HepG2 (cell line): ENCODE measurements around the gene PLEKHA3.

Experiments used
- CCAR2 ChIP-seq: fragments of 200-400 bp; formaldehyde crosslinking; optimal IDR thresholded peaks from 2 replicates; pipeline ENCODE3; 2018; ENCODE audit warnings: low read depth, mild to moderate bottlenecking, low read length, moderate library complexity
- ELF4 ChIP-seq: sonication (generic); formaldehyde crosslinking; IDR thresholded peaks from 2 replicates; pipeline ENCODE4 v1.5.0; 2020; ENCODE audit warnings: missing genetic modification reagents, mild to moderate bottlenecking, moderate library complexity, borderline replicate concordance
- HOXA7 ChIP-seq: sonication (generic); formaldehyde crosslinking; IDR thresholded peaks from 2 replicates; pipeline ENCODE4 v1.8.1; 2022; ENCODE audit warnings: mild to moderate bottlenecking, missing genetic modification reagents, moderate library complexity
- LCORL ChIP-seq, 2 experiments: fragments of 450-650 bp in 1 of 2; sonication (generic) in 1 of 2; formaldehyde crosslinking in 1 of 2; IDR thresholded peaks; 2 replicates each; pipeline versions ENCODE4 v1.5.0 to v1.6.1; 2017 to 2020; ENCODE audit warnings: antibody characterized with exemption in 1 of 2, missing genetic modification reagents in 1 of 2
- RAD21 ChIP-seq: fragments of 450-650 bp; formaldehyde crosslinking; IDR thresholded peaks from 2 replicates; pipeline ENCODE4 v1.5.0; 2020; ENCODE audit warnings: mild to moderate bottlenecking
- SMAD3 ChIP-seq: sonication (generic); formaldehyde crosslinking; IDR thresholded peaks from 2 replicates; pipeline ENCODE4 v1.4.0; 2020; ENCODE audit warnings: missing genetic modification reagents
- ZNF660 ChIP-seq: sonication (generic); formaldehyde crosslinking; IDR thresholded peaks from 2 replicates; pipeline ENCODE4 v1.5.1; 2020; ENCODE audit warnings: mild to moderate bottlenecking, low read depth, missing genetic modification reagents, borderline replicate concordance
- TF ChIP-seq, protein P1 (sequence below): sonication (generic); formaldehyde crosslinking; IDR thresholded peaks from 2 replicates; pipeline ENCODE4 v1.5.0; 2020; ENCODE audit warnings: mild to moderate bottlenecking, missing genetic modification reagents, moderate library complexity

DNA sequence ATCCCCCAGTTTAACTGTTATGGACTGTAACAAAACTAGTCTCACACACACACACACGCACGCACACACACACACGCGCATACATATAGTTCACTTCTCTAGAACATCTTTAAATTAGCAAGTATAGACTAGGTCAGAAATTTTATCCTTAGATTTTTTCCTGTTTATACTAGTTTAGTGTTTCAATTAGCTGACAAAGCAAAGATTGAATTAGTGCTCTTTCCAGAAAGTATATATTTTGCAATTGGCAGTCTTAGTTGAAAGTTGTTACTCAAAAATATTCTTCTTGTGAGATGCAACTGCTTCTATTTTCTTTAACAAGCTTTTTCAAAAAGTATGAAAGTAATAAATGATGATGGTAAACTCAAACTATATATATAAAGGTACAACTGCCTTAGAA, 22.5 kb downstream of the PLEKHA3 start:
- TF ChIP-seq ELF4 (CRISPR knock-in tag) (no peak), LCORL (IDR thresholded peaks at IDR 0.05) (no peak), LCORL (CRISPR knock-in tag; IDR thresholded peaks at IDR 0.05) (no peak), ZNF660 (CRISPR knock-in tag) (no peak), RAD21 (CRISPR knock-in tag) (no peak), SMAD3 (CRISPR knock-in tag) (no peak), CCAR2 (no peak), HOXA7 (CRISPR knock-in tag) (no peak)
- TF ChIP-seq, protein P1, sequence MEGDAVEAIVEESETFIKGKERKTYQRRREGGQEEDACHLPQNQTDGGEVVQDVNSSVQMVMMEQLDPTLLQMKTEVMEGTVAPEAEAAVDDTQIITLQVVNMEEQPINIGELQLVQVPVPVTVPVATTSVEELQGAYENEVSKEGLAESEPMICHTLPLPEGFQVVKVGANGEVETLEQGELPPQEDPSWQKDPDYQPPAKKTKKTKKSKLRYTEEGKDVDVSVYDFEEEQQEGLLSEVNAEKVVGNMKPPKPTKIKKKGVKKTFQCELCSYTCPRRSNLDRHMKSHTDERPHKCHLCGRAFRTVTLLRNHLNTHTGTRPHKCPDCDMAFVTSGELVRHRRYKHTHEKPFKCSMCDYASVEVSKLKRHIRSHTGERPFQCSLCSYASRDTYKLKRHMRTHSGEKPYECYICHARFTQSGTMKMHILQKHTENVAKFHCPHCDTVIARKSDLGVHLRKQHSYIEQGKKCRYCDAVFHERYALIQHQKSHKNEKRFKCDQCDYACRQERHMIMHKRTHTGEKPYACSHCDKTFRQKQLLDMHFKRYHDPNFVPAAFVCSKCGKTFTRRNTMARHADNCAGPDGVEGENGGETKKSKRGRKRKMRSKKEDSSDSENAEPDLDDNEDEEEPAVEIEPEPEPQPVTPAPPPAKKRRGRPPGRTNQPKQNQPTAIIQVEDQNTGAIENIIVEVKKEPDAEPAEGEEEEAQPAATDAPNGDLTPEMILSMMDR (CRISPR knock-in tag), result no peak
